ENCODE data around the gene MTM1.

MTM1 gene

DNA sequence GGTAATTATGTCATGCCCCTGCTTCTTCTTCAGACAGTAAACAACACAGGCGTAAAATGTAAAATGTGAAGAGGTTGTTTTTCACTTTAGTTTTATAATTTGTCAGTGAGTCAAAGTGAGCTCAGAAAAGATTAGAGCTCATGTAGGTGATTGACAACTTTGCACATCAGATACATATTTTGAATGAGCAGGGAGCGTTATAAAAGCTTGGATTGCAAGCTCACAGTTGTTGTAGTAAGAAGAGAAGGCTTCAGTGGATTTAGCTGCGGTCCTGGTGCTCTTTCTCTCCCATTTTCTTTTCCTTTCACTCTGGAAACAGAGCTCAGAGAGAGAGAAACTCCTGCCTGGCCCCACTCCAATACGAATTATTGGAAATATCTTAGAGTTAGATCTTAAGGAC lies 151.2 kb downstream of the MTM1 start:
- no peak for DNase-seq

Data from inflammatory macrophage (primary cell).